ENCODE results near the gene CUX1. TPM values are rescaled to one million over a fixed set of nuclear protein-coding genes. Genes with fewer than 3 reads are reported as not detected.

Gene CUX1
- total RNA-seq, 2 experiments from 2014 or later, result 20.2 to 20.4 TPM

DNA sequence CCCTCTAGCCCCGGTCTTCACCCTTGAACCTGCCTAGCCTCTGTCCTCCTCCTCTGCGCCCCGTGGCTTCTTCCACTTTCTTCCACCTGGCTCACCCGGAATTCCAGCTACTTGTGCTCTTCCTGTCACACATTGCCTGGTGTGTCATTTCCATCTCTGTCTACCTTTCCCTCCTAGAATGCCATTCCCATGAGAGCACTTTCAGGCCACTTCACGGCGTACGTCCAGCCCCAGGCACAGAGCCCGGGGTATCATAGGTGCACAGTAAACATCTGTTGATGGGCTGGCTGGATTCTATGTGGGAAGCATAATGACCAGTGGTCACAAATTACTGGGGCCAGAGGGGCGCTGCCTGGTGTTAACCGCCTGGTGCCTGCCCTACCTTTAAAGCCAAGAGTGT is 161.3 kb downstream of the CUX1 start:
- CTCF ChIA-PET, result no interaction called here
- no peak overlapping the region for H3K27ac Mint-ChIP-seq
- DNase-seq (no peak), ATAC-seq (no peak)
- H3K9me3 Mint-ChIP-seq, result peaks cover 3% of the 10 kb centered on the region
- POLR2A ChIA-PET, result no interaction called here
- peaks cover 11% of the 10 kb centered on the region for H3K4me1 Mint-ChIP-seq (ENCODE audit: low read depth)
- H3K27me3 Mint-ChIP-seq, result no peaks in the 10 kb centered on the region
- TF ChIP-seq, protein P1, sequence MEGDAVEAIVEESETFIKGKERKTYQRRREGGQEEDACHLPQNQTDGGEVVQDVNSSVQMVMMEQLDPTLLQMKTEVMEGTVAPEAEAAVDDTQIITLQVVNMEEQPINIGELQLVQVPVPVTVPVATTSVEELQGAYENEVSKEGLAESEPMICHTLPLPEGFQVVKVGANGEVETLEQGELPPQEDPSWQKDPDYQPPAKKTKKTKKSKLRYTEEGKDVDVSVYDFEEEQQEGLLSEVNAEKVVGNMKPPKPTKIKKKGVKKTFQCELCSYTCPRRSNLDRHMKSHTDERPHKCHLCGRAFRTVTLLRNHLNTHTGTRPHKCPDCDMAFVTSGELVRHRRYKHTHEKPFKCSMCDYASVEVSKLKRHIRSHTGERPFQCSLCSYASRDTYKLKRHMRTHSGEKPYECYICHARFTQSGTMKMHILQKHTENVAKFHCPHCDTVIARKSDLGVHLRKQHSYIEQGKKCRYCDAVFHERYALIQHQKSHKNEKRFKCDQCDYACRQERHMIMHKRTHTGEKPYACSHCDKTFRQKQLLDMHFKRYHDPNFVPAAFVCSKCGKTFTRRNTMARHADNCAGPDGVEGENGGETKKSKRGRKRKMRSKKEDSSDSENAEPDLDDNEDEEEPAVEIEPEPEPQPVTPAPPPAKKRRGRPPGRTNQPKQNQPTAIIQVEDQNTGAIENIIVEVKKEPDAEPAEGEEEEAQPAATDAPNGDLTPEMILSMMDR (IDR thresholded peaks at IDR 0.05), result no peak
- peaks cover 4% of the 10 kb centered on the region for H3K36me3 Mint-ChIP-seq (ENCODE audit: low read depth)
- intact Hi-C loops (cut with micrococcal nuclease), result no loop called here
- H3K4me3 Mint-ChIP-seq, result no peak overlapping the region

DNA sequence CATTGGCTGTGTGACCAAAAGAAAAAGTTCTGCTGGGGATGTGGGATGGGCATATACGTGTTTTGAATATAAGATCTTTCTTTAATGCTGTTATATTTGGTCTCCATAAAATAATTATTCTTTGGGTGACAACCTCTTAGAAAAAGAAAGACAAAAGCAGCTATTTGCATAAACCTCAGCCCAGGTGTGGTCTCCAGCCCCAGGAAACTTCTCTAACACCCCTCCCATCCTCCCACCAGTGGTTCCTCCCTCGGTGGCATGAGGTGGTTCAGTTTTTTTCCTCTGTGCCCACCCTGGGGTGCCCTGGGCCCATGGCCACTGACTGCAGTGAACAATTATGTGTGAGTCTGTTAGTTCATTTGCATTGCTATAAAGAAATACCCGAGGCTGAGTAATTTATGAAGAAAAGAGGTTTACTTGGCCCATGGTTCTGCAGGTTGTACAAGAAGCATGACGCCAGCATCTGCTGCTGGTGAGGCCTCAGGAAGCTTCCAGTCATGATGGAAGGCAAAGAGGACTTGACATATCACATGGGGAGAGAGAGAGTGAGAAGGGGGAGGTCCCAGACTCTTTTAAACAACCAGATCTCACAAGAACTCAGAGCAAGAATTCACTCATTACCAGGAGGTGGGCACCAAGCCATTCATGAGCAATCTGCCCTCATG is 165.9 kb downstream of the CUX1 start:
- DNase-seq (no peak), ATAC-seq (no peak)
- H3K27ac Mint-ChIP-seq, result no peak overlapping the region
- peaks cover 3% of the 10 kb centered on the region for H3K9me3 Mint-ChIP-seq
- no peak overlapping the region for H3K4me3 Mint-ChIP-seq
- CTCF ChIA-PET, result no interaction called here
- intact Hi-C loops (cut with micrococcal nuclease), result no loop called here
- no peaks in the 10 kb centered on the region for H3K27me3 Mint-ChIP-seq
- POLR2A ChIA-PET, result no interaction called here
- peaks cover 4% of the 10 kb centered on the region for H3K36me3 Mint-ChIP-seq (ENCODE audit: low read depth)
- TF ChIP-seq, protein P1 (IDR thresholded peaks at IDR 0.05), result no peak
- H3K4me1 Mint-ChIP-seq (ENCODE audit: low read depth), result peaks cover 27% of the 10 kb centered on the region

DNA sequence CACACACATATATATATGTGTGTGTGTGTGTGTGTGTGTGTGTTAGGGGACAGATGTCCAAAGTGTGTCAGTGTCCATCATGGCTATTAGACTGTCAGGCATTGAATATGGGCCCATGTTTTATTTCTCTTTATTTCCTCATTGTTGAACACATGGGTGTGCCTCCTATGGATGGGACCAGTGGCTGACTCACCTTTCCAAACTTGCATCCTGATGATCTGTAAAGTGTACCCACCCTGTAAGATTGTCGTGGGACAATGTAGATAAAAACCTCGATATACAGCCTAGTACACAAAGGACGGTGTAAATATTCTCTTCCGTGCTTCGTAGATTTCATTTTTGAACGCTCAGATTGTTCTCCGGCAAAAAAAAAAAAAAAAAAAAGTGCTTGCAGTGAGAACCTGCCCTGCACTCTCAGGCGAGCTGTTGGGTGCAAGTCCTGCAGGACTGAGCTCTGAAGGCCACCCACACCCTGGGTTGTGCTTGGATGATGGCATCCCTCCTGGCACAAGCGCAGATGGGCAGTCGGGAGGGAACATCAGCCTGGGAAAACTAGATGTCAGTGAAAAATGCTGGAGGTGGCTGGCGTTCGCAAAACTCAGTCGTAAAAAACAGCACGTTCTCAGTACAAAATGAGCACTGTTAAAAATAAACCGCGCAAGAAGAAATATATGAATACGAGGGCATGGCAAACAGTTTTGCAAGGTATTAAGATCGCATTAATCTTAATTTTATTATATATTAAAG is 166.9 kb downstream of the CUX1 start:
- no peak for ATAC-seq
- POLR2A ChIA-PET, result interaction anchor here (0.9 kb wide), 1 partner anchor 10 kb away, joined by 3 read pairs; no protein-coding TSS in a partner anchor
- H3K36me3 Mint-ChIP-seq (ENCODE audit: low read depth), result peaks cover 4% of the 10 kb centered on the region

DNA sequence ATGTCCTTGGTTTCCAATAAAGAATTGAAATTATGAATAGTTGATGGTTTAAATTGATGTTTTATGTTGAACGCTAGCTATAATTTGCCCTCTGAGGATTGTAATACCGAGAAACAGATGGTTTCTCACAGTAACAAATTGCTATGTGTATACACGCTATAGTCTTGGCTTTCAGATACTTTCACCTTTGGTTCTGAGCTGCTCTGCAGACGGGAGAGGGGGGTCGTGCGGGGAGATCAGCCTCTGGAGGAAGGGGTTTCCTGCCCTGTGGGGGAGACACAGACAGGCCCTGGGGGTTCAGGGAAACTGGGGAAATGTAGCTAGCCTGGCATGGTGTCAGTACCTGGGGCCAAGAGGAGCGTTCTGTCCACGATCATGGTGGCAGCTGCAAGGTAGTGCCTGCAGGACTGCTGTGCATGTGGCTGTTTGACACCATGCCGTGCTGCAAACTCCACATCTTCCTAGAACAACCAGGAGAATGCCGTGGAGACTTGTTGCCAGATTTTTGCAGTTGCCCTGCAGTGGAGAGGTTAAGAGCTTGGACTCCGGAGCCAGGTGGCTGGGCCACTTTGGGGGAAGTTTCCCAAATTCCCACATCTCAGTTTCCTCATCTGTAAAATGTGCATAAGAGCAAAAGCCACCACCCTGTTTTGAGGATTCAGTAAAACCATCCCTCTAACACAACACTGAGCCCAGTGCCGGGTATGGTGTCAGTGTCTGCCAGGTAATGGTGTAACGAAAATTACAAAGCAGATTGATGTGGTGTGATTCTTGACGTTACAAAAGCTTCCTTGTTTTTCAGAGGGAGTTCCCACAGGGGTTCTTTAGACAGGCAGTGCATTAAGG is 167.9 kb downstream of the CUX1 start:
- ATAC-seq, result no peak
- intact Hi-C loops (cut with micrococcal nuclease), result no loop called here
- no peaks in the 10 kb centered on the region for H3K27me3 Mint-ChIP-seq
- ChIA-PET CTCF (no interaction called here), POLR2A (interaction anchor here (0.9 kb wide), 1 partner anchor 11 kb away, joined by 3 read pairs; no protein-coding TSS in a partner anchor)
- TF ChIP-seq, protein P1 (IDR thresholded peaks at IDR 0.05), result no peak
- no peak overlapping the region for H3K4me3 Mint-ChIP-seq
- no peak for DNase-seq
- H3K36me3 Mint-ChIP-seq (ENCODE audit: low read depth), result peaks cover 4% of the 10 kb centered on the region
- peaks cover 31% of the 10 kb centered on the region for H3K4me1 Mint-ChIP-seq (ENCODE audit: low read depth)
- no peak overlapping the region for H3K27ac Mint-ChIP-seq
- peaks cover 3% of the 10 kb centered on the region for H3K9me3 Mint-ChIP-seq

More for the DNA sequence above, 166.9 kb downstream of the CUX1 start:
- Mint-ChIP-seq H3K27ac (no peak overlapping the region), H3K4me3 (no peak overlapping the region), H3K9me3 (peaks cover 3% of the 10 kb centered on the region), H3K4me1 (ENCODE audit: low read depth) (peaks cover 29% of the 10 kb centered on the region), H3K27me3 (no peaks in the 10 kb centered on the region)
- intact Hi-C loops (cut with micrococcal nuclease), result no loop called here
- no peak for DNase-seq
- TF ChIP-seq, protein P1 (IDR thresholded peaks at IDR 0.05), result no peak
- CTCF ChIA-PET, result no interaction called here

All from activated CD8-positive, alpha-beta T cell treated with anti-CD3 and anti-CD28 coated beads for 36 hours (primary cell).